ENCODE data around the gene DEPDC5. TPM values are rescaled to one million over a fixed set of nuclear protein-coding genes. Genes with fewer than 3 reads are reported as not detected.

Gene DEPDC5
- total and polyA plus RNA-seq, 9 of the 15 experiments (the other 6 are each of a cell fraction or from before 2014, with no cell fraction given) = 2.3 to 12.3 (median 10.7) TPM

GRCh38 chr22:31911565-31912406 lies 158.0 kb downstream of the DEPDC5 start (continued):
- TF ChIP-seq REST (IDR thresholded peaks at IDR 0.05; ENCODE audit: borderline replicate concordance) (no peak), REST (CRISPR knock-in tag; IDR thresholded peaks at IDR 0.05; ENCODE audit: low read depth) (no peak), ETS1 (conservative IDR thresholded peaks at IDR 0.05; ENCODE audit: control insufficient read depth, low read depth, low read length) (no peak), SIN3A (IDR thresholded peaks at IDR 0.05; ENCODE audit: borderline replicate concordance in 2 of 2, control insufficient read depth in 1 of 2, low read depth in 2 of 2, low read length in 2 of 2) (no peak), KDM1A (IDR thresholded peaks at IDR 0.05) (peak; percentile 61 to 74; a peak in 3 of 4 replicates), TAF7 (tag; IDR thresholded peaks at IDR 0.05) (no peak), ZNF318 (IDR thresholded peaks at IDR 0.05; ENCODE audit: borderline replicate concordance in 1 of 2, low read depth in 1 of 2) (peak in 1 of 2 experiments; percentile 79; a peak in 2 of 4 replicates), ELF1 (tag; IDR thresholded peaks at IDR 0.05) (no peak)

Data from K562 (cell line).